ENCODE data around the gene NOS3.

NOS3 gene

DNA sequence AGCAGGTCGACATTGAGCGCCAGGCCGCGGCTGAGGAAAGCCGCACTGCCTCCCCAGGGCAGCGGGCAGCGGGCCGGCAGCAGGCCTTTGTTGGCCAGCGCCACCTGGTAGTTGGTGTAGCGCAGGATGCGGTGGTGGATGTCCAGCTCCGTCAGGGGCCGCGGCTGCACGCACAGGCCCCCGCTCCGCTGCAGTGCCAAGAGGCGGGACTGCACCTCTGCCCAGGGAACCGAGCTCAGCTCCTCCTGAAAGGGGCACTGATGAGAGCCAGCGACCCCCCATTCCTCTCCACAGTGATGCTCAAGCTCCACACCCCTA lies 28.3 kb downstream of the NOS3 start:
- no peaks in the 10 kb centered on the region for H3K79me2 ChIP-seq (ENCODE audit: insufficient read depth, low read length)
- ATAC-seq (ENCODE audit: insufficient read depth, low read depth) (no peak), DNase-seq (no peak)
- H3K4me3 ChIP-seq (ENCODE audit: low read depth in 1 of 2, low read length in 2 of 2), result no peak overlapping the region
- no peak overlapping the region for H2AFZ ChIP-seq (ENCODE audit: low read depth, low read length)
- TF ChIP-seq EZH2 (IDR thresholded peaks at IDR 0.05; ENCODE audit: borderline replicate concordance, low read depth, low read length, severe bottlenecking), result no peak
- TF ChIP-seq, protein P1, sequence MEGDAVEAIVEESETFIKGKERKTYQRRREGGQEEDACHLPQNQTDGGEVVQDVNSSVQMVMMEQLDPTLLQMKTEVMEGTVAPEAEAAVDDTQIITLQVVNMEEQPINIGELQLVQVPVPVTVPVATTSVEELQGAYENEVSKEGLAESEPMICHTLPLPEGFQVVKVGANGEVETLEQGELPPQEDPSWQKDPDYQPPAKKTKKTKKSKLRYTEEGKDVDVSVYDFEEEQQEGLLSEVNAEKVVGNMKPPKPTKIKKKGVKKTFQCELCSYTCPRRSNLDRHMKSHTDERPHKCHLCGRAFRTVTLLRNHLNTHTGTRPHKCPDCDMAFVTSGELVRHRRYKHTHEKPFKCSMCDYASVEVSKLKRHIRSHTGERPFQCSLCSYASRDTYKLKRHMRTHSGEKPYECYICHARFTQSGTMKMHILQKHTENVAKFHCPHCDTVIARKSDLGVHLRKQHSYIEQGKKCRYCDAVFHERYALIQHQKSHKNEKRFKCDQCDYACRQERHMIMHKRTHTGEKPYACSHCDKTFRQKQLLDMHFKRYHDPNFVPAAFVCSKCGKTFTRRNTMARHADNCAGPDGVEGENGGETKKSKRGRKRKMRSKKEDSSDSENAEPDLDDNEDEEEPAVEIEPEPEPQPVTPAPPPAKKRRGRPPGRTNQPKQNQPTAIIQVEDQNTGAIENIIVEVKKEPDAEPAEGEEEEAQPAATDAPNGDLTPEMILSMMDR (IDR thresholded peaks at IDR 0.05; ENCODE audit: borderline replicate concordance, extremely low read depth, low read length, poor library complexity, severe bottlenecking), result no peak
- H3K9me3 ChIP-seq (ENCODE audit: insufficient read depth, low read length, severe bottlenecking), result no peaks in the 10 kb centered on the region
- peaks cover 17% of the 10 kb centered on the region for H3K4me1 ChIP-seq (ENCODE audit: insufficient read depth, low read length)
- H4K20me1 ChIP-seq (ENCODE audit: insufficient read depth, low read length), result no peaks in the 10 kb centered on the region
- H3K4me2 ChIP-seq (ENCODE audit: insufficient read depth, low read length), result no peak overlapping the region
- H3K27ac ChIP-seq (ENCODE audit: low read length), result no peak overlapping the region
- peaks cover 3% of the 10 kb centered on the region for H3K27me3 ChIP-seq (ENCODE audit: insufficient read depth, low read length, poor library complexity)
- H3K36me3 ChIP-seq (ENCODE audit: insufficient read depth, low read length), result no peaks in the 10 kb centered on the region
- H3K9ac ChIP-seq (ENCODE audit: low read depth, low read length), result no peak overlapping the region

DNA sequence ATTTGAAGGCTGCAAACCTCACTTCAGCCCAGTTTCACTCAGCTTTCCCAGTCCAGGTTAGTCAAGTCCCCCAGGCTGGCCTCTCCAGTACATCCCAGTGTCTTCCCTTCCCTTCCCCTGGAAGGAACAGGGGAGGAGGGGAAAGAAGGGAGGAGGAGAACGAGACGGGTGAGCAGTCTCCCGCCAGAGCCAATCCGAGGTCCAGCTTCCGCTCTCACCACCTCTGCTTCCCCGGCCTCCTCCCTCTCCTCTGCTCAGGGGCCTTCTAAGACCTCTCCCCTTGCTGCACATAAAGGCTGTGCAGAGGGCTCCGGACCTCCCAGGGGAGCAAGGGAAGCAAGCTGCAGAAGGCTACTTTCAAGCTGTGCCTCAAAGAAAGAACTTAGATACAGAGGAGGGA lies 29.4 kb downstream of the NOS3 start:
- Histone ChIP-seq H3K27me3 (ENCODE audit: insufficient read depth, low read length, poor library complexity) (peaks cover 3% of the 10 kb centered on the region), H3K79me2 (ENCODE audit: insufficient read depth, low read length) (no peaks in the 10 kb centered on the region), H4K20me1 (ENCODE audit: insufficient read depth, low read length) (no peaks in the 10 kb centered on the region), H2AFZ (ENCODE audit: low read depth, low read length) (no peak overlapping the region), H3K9me3 (ENCODE audit: insufficient read depth, low read length, severe bottlenecking) (no peaks in the 10 kb centered on the region), H3K36me3 (ENCODE audit: insufficient read depth, low read length) (no peaks in the 10 kb centered on the region), H3K4me1 (ENCODE audit: insufficient read depth, low read length) (peaks cover 17% of the 10 kb centered on the region), H3K9ac (ENCODE audit: low read depth, low read length) (no peak overlapping the region), H3K4me3 (ENCODE audit: low read depth in 1 of 2, low read length in 2 of 2) (no peak overlapping the region), H3K4me2 (ENCODE audit: insufficient read depth, low read length) (no peak overlapping the region), H3K27ac (ENCODE audit: low read length) (no peak overlapping the region)
- TF ChIP-seq EZH2 (IDR thresholded peaks at IDR 0.05; ENCODE audit: borderline replicate concordance, low read depth, low read length, severe bottlenecking), result no peak
- TF ChIP-seq, protein P1 (IDR thresholded peaks at IDR 0.05; ENCODE audit: borderline replicate concordance, extremely low read depth, low read length, poor library complexity, severe bottlenecking), result no peak
- ATAC-seq (ENCODE audit: insufficient read depth, low read depth) (no peak), DNase-seq (no peak)

DNA sequence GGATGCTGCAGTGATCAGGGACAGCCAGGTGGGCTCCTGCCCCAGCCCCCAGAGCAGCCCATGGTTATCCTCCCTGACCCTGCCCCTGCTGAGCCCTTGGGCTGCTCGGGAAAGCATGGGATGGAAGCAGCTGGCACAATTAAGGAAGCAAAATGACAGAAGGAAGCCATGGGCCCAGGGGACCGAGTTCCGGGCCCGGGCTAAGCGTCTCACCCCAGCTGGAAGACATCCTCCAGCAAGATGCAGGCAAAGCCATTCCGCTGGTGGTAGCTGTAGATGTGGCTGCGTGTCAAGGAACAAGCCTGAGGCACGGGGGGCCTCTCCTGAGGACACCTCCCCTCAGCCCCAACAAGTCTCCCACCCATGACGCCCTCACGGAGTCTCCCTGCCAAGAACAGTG lies 32.4 kb downstream of the NOS3 start:
- ATAC-seq (ENCODE audit: insufficient read depth, low read depth), result no peak
- no peak for DNase-seq
- Histone ChIP-seq H3K79me2 (ENCODE audit: insufficient read depth, low read length) (no peaks in the 10 kb centered on the region), H3K27me3 (ENCODE audit: insufficient read depth, low read length, poor library complexity) (peaks cover 6% of the 10 kb centered on the region), H3K9ac (ENCODE audit: low read depth, low read length) (no peak overlapping the region), H4K20me1 (ENCODE audit: insufficient read depth, low read length) (no peaks in the 10 kb centered on the region), H3K4me1 (ENCODE audit: insufficient read depth, low read length) (peaks cover 12% of the 10 kb centered on the region), H2AFZ (ENCODE audit: low read depth, low read length) (no peak overlapping the region), H3K4me3 (ENCODE audit: low read depth in 1 of 2, low read length in 2 of 2) (no peak overlapping the region), H3K27ac (ENCODE audit: low read length) (no peak overlapping the region), H3K36me3 (ENCODE audit: insufficient read depth, low read length) (no peaks in the 10 kb centered on the region), H3K4me2 (ENCODE audit: insufficient read depth, low read length) (no peak overlapping the region), H3K9me3 (ENCODE audit: insufficient read depth, low read length, severe bottlenecking) (no peaks in the 10 kb centered on the region)
- no peak for TF ChIP-seq EZH2 (IDR thresholded peaks at IDR 0.05; ENCODE audit: borderline replicate concordance, low read depth, low read length, severe bottlenecking)
- TF ChIP-seq, protein P1 (IDR thresholded peaks at IDR 0.05; ENCODE audit: borderline replicate concordance, extremely low read depth, low read length, poor library complexity, severe bottlenecking), result no peak

DNA sequence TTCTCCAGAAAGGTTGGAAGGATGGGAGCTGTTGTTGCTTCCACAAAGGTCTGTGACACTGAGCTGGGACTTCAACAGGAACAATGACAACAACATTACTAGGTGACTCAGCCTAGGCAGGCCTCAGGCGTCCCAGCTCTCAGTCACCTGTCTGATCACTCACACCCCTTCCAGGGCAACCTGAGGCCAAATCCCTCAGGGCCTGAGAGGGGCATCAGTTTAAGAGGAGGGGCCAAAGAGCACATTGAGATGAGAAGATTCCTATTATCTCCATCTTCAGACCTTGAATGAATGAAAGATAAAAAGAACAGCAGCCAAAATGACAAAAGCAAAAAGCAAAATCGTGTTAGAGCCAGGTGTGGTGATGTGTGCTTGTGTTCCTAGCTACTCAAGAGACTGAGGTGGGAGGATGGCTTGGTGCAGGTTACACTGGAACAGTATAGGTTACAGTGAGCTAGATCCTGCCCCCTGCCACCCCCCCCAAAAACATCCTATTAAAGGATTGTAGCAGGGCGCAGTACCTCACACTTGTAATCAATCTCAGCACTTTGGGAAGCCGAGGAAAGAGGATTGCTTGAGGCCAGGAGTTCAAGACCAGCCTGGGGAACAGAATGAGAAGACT lies 33.7 kb downstream of the NOS3 start, which contains the start of gene ATG9B:
Gene ATG9B, minus strand, starts transcription at position 60 of the 622 bp plus-strand sequence. CDS start 71 bp downstream, outside the sequence.
- Histone ChIP-seq H4K20me1 (ENCODE audit: insufficient read depth, low read length) (no peaks in the 10 kb centered on the region), H3K9ac (ENCODE audit: low read depth, low read length) (no peak within 1 kb of the TSS), H3K4me1 (ENCODE audit: insufficient read depth, low read length) (peaks cover 17% of the 10 kb centered on the region), H2AFZ (ENCODE audit: low read depth, low read length) (no peak within 1 kb of the TSS), H3K79me2 (ENCODE audit: insufficient read depth, low read length) (peaks cover 12% of the 10 kb centered on the region), H3K4me3 (ENCODE audit: low read depth in 1 of 2, low read length in 2 of 2) (no peak within 1 kb of the TSS), H3K36me3 (ENCODE audit: insufficient read depth, low read length) (no peaks in the 10 kb centered on the region), H3K27ac (ENCODE audit: low read length) (no peak within 1 kb of the TSS), H3K27me3 (ENCODE audit: insufficient read depth, low read length, poor library complexity) (peaks cover 6% of the 10 kb centered on the region), H3K4me2 (ENCODE audit: insufficient read depth, low read length) (no peak within 1 kb of the TSS), H3K9me3 (ENCODE audit: insufficient read depth, low read length, severe bottlenecking) (no peaks in the 10 kb centered on the region)
- ATAC-seq (ENCODE audit: insufficient read depth, low read depth) (no peak), DNase-seq (no peak)
- TF ChIP-seq, protein P1 (IDR thresholded peaks at IDR 0.05; ENCODE audit: borderline replicate concordance, extremely low read depth, low read length, poor library complexity, severe bottlenecking), result no peak
- no peak for TF ChIP-seq EZH2 (IDR thresholded peaks at IDR 0.05; ENCODE audit: borderline replicate concordance, low read depth, low read length, severe bottlenecking)

Measured in DND-41 (cell line).